HCT116 (cell line): ENCODE results near the gene CENPS. TPM values are rescaled to one million over a fixed set of nuclear protein-coding genes. Genes with fewer than 3 reads are reported as not detected.

ENCODE experiments used
- ATAC-seq: fragments of 200-7000 bp; cut with Tn5 transposase; 2 replicates; pipeline ENCODE4 v1.9.1; 2020; ENCODE audit warnings: mild to moderate bottlenecking, moderate library complexity
- BruUV-seq: library from RNA; stranded (reverse); fragments of 400-500 nt; replicated peaks from 2 replicates; lab custom pipeline; 2021; lab: Mats Ljungman, UMichigan
- CTCF ChIA-PET: fragments of 300-600 bp; sonication (Branson Sonifier 250); formaldehyde crosslinking; loops from one replicate; lab custom pipeline; 2021; ENCODE audit warnings: antibody characterized with exemption; lab: Charles Lee
- POLR2A ChIA-PET: fragments of 300-600, 350-600 bp; sonication (Branson Sonifier 250); formaldehyde crosslinking; loops from one replicate; lab custom pipeline; 2021; ENCODE audit warnings: antibody characterized with exemption; lab: Charles Lee
- RAD21 ChIA-PET, 2 experiments: fragments of 300-600 bp; sonication (Branson Sonifier 250); formaldehyde crosslinking; loops; one replicate each; lab custom pipeline; 2023; ENCODE audit warnings: low total read pairs in 2 of 2; ENCODE audit not compliant: uncharacterized antibody in 2 of 2, unreplicated experiment in 2 of 2, low non-redundant PET in 1 of 2; lab: Charles Lee
- DNase-seq: peaks from one replicate; pipeline ENCODE4 v3.0.0-alpha.2; 2010; ENCODE audit warnings: low read depth, low spot score
- H2AFZ ChIP-seq: fragments of 200-600 bp; shearing (Covaris generic), sonication (generic); 2 replicates; pipeline ENCODE4 v1.6.1; 2017; ENCODE audit warnings: low read depth, mixed run types, mixed read lengths, antibody characterized with exemption, low read length; ENCODE audit not compliant: poor library complexity, severe bottlenecking
- H3K27ac ChIP-seq: 2 replicates; pipeline ENCODE4 v1.5.1; 2012; ENCODE audit warnings: low read depth, low read length
- H3K27me3 ChIP-seq: fragments of 200-600 bp; sonication (generic); 2 replicates; pipeline ENCODE4 v1.6.1; 2016; ENCODE audit warnings: mixed run types, low read length, mixed read lengths; ENCODE audit not compliant: insufficient read depth
- H3K36me3 ChIP-seq, 2 experiments: fragments of 200-500 bp in 1 of 2; fragments of 200-600 bp in 1 of 2; sonication (Bioruptor generic) in 1 of 2; sonication (generic) in 1 of 2; 2 replicates each; pipeline versions ENCODE4 v1.5.1 to v1.6.1; 2014 to 2016; ENCODE audit warnings: low read length in 2 of 2, inconsistent platforms in 1 of 2, mixed read lengths in 1 of 2, mixed run types in 1 of 2; ENCODE audit not compliant: insufficient read depth in 2 of 2, control insufficient read depth in 1 of 2
- H3K4me1 ChIP-seq, 2 experiments: fragments of 200-600 bp in 1 of 2; sonication (generic) in 1 of 2; 2 replicates each; pipeline versions ENCODE4 v1.5.1 to v1.6.1; 2012 to 2017; ENCODE audit warnings: low read length in 2 of 2, inconsistent platforms in 1 of 2, mild to moderate bottlenecking in 1 of 2, mixed read lengths in 1 of 2, mixed run types in 1 of 2, moderate library complexity in 1 of 2; ENCODE audit not compliant: insufficient read depth in 2 of 2, control insufficient read depth in 1 of 2
- H3K4me2 ChIP-seq: fragments of 200-600 bp; sonication (generic); 2 replicates; pipeline ENCODE4 v1.6.1; 2017; ENCODE audit warnings: mixed run types, low read length, mixed read lengths
- H3K4me3 ChIP-seq, 2 experiments: fragments of 200-600 bp in 1 of 2; sonication (generic) in 1 of 2; replicated peaks in 1 of 2; 2 replicates each; pipeline ENCODE4 v1.5.1; 2011 to 2016; ENCODE audit warnings: low read length in 2 of 2, control low read depth in 1 of 2, low read depth in 1 of 2, mild to moderate bottlenecking in 1 of 2, mixed read lengths in 1 of 2, mixed run types in 1 of 2
- H3K79me2 ChIP-seq: fragments of 200-600 bp; sonication (generic); 2 replicates; pipeline ENCODE4 v1.6.1; 2017; ENCODE audit warnings: mild to moderate bottlenecking, mixed run types, low read length, moderate library complexity, mixed read lengths; ENCODE audit not compliant: insufficient read depth
- H3K9ac ChIP-seq: fragments of 200-600 bp; sonication (generic); 2 replicates; pipeline ENCODE4 v1.6.1; 2016; ENCODE audit warnings: low read length, mixed read lengths
- H3K9me2 ChIP-seq: fragments of 200-600 bp; sonication (generic), shearing (Covaris generic); 2 replicates; pipeline ENCODE4 v1.6.1; 2017; ENCODE audit warnings: mixed run types, mild to moderate bottlenecking, moderate library complexity; ENCODE audit not compliant: insufficient read depth
- H3K9me3 ChIP-seq, 2 experiments: fragments of 200-500 bp in 1 of 2; fragments of 200-600 bp in 1 of 2; sonication (Bioruptor generic) in 1 of 2; sonication (generic) in 1 of 2; 2 replicates each; pipeline ENCODE4 v1.6.1; 2014 to 2017; ENCODE audit warnings: low read length in 2 of 2, mixed read lengths in 2 of 2, inconsistent platforms in 1 of 2, low read depth in 1 of 2, mild to moderate bottlenecking in 1 of 2, mixed run types in 1 of 2, moderate library complexity in 1 of 2; ENCODE audit not compliant: control insufficient read depth in 1 of 2, insufficient read depth in 1 of 2
- H4K20me1 ChIP-seq: fragments of 200-600 bp; sonication (generic), shearing (Covaris generic); 2 replicates; pipeline ENCODE4 v1.6.1; 2017; ENCODE audit warnings: mixed run types, mild to moderate bottlenecking, moderate library complexity; ENCODE audit not compliant: insufficient read depth
- ATF3 ChIP-seq: IDR thresholded peaks from 2 replicates; pipeline ENCODE4 v1.6.1; 2012
- ELF1 ChIP-seq: IDR thresholded peaks from 2 replicates; pipeline ENCODE4 v1.6.1; 2012; ENCODE audit warnings: low read depth, borderline replicate concordance
- EZH2 ChIP-seq: fragments of 200-600 bp; sonication (generic); IDR thresholded peaks from 2 replicates; pipeline ENCODE4 v1.6.1; 2017; ENCODE audit warnings: antibody characterized with exemption, mixed run types
- FOSL1 ChIP-seq: IDR thresholded peaks from 2 replicates; pipeline ENCODE4 v1.6.1; 2012; ENCODE audit warnings: low read depth
- POLR2A ChIP-seq: IDR thresholded peaks from 2 replicates; pipeline ENCODE4 v1.7.0; 2011; ENCODE audit warnings: borderline replicate concordance; ENCODE audit not compliant: insufficient read depth, insufficient read length; ENCODE audit errors: extremely low read depth
- RAD21 ChIP-seq: IDR thresholded peaks from 2 replicates; pipeline ENCODE4 v1.6.1; 2012; ENCODE audit warnings: low read depth, mild to moderate bottlenecking
- SP1 ChIP-seq: IDR thresholded peaks from 2 replicates; pipeline ENCODE4 v1.6.1; 2012; ENCODE audit warnings: low read depth
- SRF ChIP-seq: IDR thresholded peaks from 2 replicates; pipeline ENCODE4 v1.6.1; 2012; ENCODE audit warnings: low read depth
- TCF7L2 ChIP-seq: IDR thresholded peaks from 2 replicates; pipeline ENCODE4 v1.7.0; 2011; ENCODE audit warnings: borderline replicate concordance, inconsistent platforms; ENCODE audit not compliant: insufficient read depth, insufficient read length; ENCODE audit errors: extremely low read depth
- YY1 ChIP-seq: IDR thresholded peaks from 2 replicates; pipeline ENCODE4 v1.6.1; 2011; ENCODE audit warnings: low read length, low read depth, moderate library complexity, mild to moderate bottlenecking; ENCODE audit not compliant: insufficient replicate concordance; ENCODE audit errors: extremely low read depth
- ZBTB33 ChIP-seq: IDR thresholded peaks from 2 replicates; pipeline ENCODE4 v1.6.1; 2011; ENCODE audit warnings: mild to moderate bottlenecking, low read length, moderate library complexity; ENCODE audit not compliant: insufficient replicate concordance; ENCODE audit errors: extremely low read depth
- intact Hi-C: fragments of 100-400 bp; cut with micrococcal nuclease; formaldehyde crosslinking; loops from 2 replicates; pipeline ENCODE4 v1.10.0; 2022
- total RNA-seq: library from RNA; stranded (reverse); gene quantifications from one replicate; pipeline ENCODE4 v1.2.1, GENCODE V29; 2021; ENCODE audit not compliant: unreplicated experiment
- TF ChIP-seq, protein P1 (sequence below): IDR thresholded peaks from 2 replicates; pipeline ENCODE4 v1.6.1; 2012; ENCODE audit warnings: low read depth
- TF ChIP-seq, protein P2 (sequence below), 3 experiments: fragments of 200-600 bp in 1 of 3; sonication (generic) in 1 of 3; IDR thresholded peaks in 2 of 3; conservative IDR thresholded peaks in 1 of 3; 2 replicates each; pipeline ENCODE4 v1.5.1; 2012 to 2017; ENCODE audit warnings: low read depth in 2 of 3, low read length in 2 of 3, antibody characterized with exemption in 1 of 3, borderline replicate concordance in 1 of 3, control low read depth in 1 of 3, mild to moderate bottlenecking in 1 of 3, mixed read lengths in 1 of 3, mixed run types in 1 of 3, moderate library complexity in 1 of 3; ENCODE audit not compliant: insufficient read depth in 1 of 3
- TF ChIP-seq, protein P3 (sequence below): IDR thresholded peaks from 2 replicates; pipeline ENCODE4 v1.6.1; 2012

CENPS gene
- total RNA-seq, 1 experiment from 2014 or later = 21.9 TPM

DNA sequence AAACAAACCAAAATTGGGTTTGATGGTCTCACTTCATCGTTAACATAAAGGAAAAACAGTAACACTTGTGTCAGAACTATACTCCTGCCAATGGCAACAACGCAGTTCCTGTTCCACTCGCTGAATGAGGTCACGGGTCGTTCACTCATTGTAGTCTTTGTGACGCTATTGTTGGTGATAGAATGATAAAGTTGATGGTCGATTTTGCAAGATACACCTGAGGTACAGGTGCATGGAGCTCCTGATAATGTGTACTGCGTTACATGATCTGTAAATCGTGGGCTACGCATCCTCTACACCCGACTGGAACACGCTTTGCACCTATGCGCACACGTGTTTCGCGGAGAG lies 391 bp upstream of the CENPS start:
- ChIA-PET RAD21 (interaction anchor here in 1 of 2 experiments (0.6 to 1.2 kb wide), 3 partner anchors 30 to 438 kb away, joined by 3 to 5 read pairs (median 3); no protein-coding TSS in a partner anchor), POLR2A (interaction anchor here (1.1 to 1.2 kb wide), 2 partner anchors 26 to 64 kb away, joined by 3 to 7 read pairs; no protein-coding TSS in a partner anchor), CTCF (interaction anchor here (0.7 to 2.2 kb wide), 9 partner anchors 27 to 437 kb away, joined by 3 to 25 read pairs (median 4); partner anchors contain the start of gene PGD)
- Histone ChIP-seq H3K9ac (peak overlapping the region; percentile 92), H3K4me1 (peaks cover 2 to 19% of the 10 kb centered on the region in 2 experiments; a peak in 3 of 4 replicates), H3K4me2 (peak overlapping the region; percentile 81), H3K9me2 (no peaks in the 10 kb centered on the region), H3K36me3 (no peaks in the 10 kb centered on the region), H2AFZ (no peak overlapping the region), H3K79me2 (peaks cover 8% of the 10 kb centered on the region; the same call in 1 of the 2 replicates), H4K20me1 (no peaks in the 10 kb centered on the region), H3K27ac (peak overlapping the region; percentile 66), H3K27me3 (no peaks in the 10 kb centered on the region), H3K9me3 (no peaks in the 10 kb centered on the region), H3K4me3 (peak overlapping the region; percentile 67 to 90)
- ATAC-seq (no peak), DNase-seq (no peak)
- intact Hi-C loops = loop anchor here (1.0 to 5.0 kb wide), 3 partner anchors 64 to 803 kb away; no protein-coding TSS in a partner anchor
- BruUV-seq = TSS peak; percentile 79
- TF ChIP-seq YY1 (no peak), TCF7L2 (no peak), EZH2 (no peak), SP1 (no peak), POLR2A (no peak), FOSL1 (no peak), ZBTB33 (no peak), RAD21 (no peak), SRF (no peak), ATF3 (no peak), ELF1 (no peak)
- TF ChIP-seq, protein P1, sequence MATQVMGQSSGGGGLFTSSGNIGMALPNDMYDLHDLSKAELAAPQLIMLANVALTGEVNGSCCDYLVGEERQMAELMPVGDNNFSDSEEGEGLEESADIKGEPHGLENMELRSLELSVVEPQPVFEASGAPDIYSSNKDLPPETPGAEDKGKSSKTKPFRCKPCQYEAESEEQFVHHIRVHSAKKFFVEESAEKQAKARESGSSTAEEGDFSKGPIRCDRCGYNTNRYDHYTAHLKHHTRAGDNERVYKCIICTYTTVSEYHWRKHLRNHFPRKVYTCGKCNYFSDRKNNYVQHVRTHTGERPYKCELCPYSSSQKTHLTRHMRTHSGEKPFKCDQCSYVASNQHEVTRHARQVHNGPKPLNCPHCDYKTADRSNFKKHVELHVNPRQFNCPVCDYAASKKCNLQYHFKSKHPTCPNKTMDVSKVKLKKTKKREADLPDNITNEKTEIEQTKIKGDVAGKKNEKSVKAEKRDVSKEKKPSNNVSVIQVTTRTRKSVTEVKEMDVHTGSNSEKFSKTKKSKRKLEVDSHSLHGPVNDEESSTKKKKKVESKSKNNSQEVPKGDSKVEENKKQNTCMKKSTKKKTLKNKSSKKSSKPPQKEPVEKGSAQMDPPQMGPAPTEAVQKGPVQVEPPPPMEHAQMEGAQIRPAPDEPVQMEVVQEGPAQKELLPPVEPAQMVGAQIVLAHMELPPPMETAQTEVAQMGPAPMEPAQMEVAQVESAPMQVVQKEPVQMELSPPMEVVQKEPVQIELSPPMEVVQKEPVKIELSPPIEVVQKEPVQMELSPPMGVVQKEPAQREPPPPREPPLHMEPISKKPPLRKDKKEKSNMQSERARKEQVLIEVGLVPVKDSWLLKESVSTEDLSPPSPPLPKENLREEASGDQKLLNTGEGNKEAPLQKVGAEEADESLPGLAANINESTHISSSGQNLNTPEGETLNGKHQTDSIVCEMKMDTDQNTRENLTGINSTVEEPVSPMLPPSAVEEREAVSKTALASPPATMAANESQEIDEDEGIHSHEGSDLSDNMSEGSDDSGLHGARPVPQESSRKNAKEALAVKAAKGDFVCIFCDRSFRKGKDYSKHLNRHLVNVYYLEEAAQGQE = no peak
- TF ChIP-seq, protein P2, sequence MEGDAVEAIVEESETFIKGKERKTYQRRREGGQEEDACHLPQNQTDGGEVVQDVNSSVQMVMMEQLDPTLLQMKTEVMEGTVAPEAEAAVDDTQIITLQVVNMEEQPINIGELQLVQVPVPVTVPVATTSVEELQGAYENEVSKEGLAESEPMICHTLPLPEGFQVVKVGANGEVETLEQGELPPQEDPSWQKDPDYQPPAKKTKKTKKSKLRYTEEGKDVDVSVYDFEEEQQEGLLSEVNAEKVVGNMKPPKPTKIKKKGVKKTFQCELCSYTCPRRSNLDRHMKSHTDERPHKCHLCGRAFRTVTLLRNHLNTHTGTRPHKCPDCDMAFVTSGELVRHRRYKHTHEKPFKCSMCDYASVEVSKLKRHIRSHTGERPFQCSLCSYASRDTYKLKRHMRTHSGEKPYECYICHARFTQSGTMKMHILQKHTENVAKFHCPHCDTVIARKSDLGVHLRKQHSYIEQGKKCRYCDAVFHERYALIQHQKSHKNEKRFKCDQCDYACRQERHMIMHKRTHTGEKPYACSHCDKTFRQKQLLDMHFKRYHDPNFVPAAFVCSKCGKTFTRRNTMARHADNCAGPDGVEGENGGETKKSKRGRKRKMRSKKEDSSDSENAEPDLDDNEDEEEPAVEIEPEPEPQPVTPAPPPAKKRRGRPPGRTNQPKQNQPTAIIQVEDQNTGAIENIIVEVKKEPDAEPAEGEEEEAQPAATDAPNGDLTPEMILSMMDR (IDR thresholded peaks at IDR 0.05 in 2 of 3, conservative IDR thresholded peaks at IDR 0.05 in 1 of 3; ENCODE audit: borderline replicate concordance in 1 of 3, insufficient read depth in 1 of 3, low read depth in 2 of 3, low read length in 2 of 3) = no peak
- TF ChIP-seq, protein P3, sequence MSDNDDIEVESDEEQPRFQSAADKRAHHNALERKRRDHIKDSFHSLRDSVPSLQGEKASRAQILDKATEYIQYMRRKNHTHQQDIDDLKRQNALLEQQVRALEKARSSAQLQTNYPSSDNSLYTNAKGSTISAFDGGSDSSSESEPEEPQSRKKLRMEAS = no peak
